ENCODE measurements around the gene SUFU. TPM values are rescaled to one million over a fixed set of nuclear protein-coding genes. Genes with fewer than 3 reads are reported as not detected.
A peak's percentile ranks its signal among the peaks of the same experiment; 100 is the strongest.
"Not testable (repeated sequence)": the region's sequence is repeated elsewhere in the genome, so short reads cannot be mapped to it uniquely, and the experiment has no call there.

Gene SUFU
- total RNA-seq, 2 experiments from 2014 or later: 9.8 to 12.9 TPM

DNA sequence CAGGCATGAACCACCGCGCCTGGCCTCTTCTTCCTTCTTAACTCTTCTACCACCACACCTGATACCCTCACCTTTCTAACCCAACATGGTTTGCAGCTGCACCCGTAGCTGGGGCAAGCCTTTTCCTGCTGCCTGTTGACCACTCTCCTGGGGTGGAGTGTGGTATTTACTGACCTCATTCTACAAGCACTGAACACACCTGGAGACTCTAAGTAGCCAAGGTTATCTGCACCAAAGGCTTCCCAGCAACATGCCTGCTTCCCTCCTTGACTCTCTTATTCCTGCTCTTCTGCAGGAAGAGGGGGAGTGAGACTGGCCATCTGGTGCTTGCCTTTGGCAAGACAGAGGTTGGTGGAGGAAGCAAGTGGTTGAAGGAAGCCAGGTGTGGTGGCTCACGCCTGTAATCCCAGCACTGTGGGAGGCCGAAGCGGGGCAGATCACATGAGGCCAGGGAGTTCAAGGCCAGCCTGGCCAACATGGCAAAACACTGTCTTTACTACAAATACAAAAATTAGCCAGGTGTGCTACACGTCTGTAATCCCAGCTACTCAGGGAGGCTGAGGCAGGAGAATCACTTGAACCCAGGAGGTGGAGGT, 11.3 kb upstream of the SUFU start:
- Mint-ChIP-seq H3K36me3 (peaks cover 10% of the 10 kb centered on the region), H3K4me1 (peaks cover 12% of the 10 kb centered on the region), H3K27me3 (no peaks in the 10 kb centered on the region), H3K9me3 (ENCODE audit: low read depth) (no peaks in the 10 kb centered on the region), H3K4me3 (no peak overlapping the region), H3K27ac (no peak overlapping the region)
- CTCF ChIA-PET: no interaction called here
- DNase-seq: no peak
- ATAC-seq: no peak

DNA sequence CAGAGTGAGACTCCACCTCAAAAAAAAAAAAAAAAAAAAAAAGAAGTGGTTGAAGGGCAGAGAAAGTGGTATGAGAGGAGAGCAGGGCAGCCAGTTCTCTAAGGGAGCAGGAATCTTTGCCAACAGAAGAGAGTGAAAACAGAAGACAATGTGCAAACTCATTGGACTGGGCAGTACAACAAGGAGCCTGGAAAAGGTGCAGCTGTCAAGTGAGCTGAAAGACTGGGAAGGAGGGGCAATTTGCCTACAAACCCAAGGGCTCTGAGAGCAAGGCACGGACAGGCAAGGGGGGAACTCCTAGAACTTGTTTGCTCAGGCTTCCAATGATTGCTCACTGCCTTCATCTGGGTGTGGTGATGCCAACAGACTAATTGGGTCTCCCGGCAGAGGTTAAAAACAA, 10.8 kb upstream of the SUFU start:
- DNase-seq (no peak), ATAC-seq (no peak)
- Mint-ChIP-seq H3K4me1 (peaks cover 12% of the 10 kb centered on the region), H3K27me3 (no peaks in the 10 kb centered on the region), H3K27ac (peak overlapping the region; percentile 10), H3K4me3 (no peak overlapping the region), H3K36me3 (peaks cover 7% of the 10 kb centered on the region), H3K9me3 (ENCODE audit: low read depth) (no peaks in the 10 kb centered on the region)
- CTCF ChIA-PET: no interaction called here

DNA sequence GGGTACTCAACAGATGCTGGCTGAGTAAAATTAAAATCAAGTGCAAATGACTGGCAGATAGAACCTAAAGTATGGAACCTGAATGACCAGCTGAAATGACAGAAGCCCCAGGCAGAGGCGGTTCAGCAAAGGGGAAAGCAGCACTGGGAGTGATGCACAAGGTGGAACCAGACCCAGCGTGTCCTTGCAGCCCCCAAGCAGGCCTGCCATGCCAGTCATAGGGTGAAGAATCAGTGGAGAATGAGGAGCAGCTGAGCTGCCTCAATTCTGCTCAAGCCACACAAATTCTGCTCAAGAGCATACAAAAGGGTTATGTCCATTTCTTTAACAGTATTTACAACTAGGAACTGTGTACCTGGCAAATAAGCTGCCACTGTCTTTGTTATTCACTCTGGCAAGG, 10.0 kb upstream of the SUFU start:
- CTCF ChIA-PET: interaction anchor here (1.1 kb wide), 1 partner anchor 90 kb away, joined by 3 read pairs; no protein-coding TSS in a partner anchor
- Mint-ChIP-seq H3K36me3 (peaks cover 6% of the 10 kb centered on the region), H3K27me3 (no peaks in the 10 kb centered on the region), H3K4me3 (no peak overlapping the region), H3K9me3 (ENCODE audit: low read depth) (no peaks in the 10 kb centered on the region), H3K4me1 (peaks cover 15% of the 10 kb centered on the region), H3K27ac (no peak overlapping the region)
- ATAC-seq (no peak), DNase-seq (no peak)

DNA sequence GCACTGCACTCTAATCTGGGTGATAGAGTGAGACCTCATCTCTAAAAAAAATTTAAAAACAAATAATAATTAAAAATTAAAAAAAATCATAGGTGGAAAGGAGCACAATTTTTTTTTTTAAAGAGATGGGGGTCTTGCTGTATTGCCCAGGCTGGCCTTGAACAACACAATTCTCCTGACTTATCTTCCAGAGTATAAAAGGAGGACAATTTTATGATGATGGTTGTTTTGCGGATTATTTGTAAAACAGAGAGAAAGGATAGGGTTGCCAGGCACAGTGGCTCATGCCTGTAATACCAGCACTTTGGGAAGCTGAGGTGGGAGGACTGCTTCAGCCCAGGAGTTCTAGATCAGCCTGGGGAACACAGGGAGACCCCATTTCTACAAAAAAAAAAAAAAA, 6.2 kb upstream of the SUFU start:
- CTCF ChIA-PET: interaction anchor here (1.0 to 3.0 kb wide), 4 partner anchors 14 to 267 kb away, joined by 3 to 12 read pairs (median 6); no protein-coding TSS in a partner anchor
- ATAC-seq (no peak), DNase-seq (no peak)
- Mint-ChIP-seq H3K9me3 (ENCODE audit: low read depth) (no peaks in the 10 kb centered on the region), H3K4me1 (peaks cover 24% of the 10 kb centered on the region), H3K36me3 (peaks cover 4% of the 10 kb centered on the region), H3K4me3 (no peak overlapping the region), H3K27me3 (no peaks in the 10 kb centered on the region), H3K27ac (no peak overlapping the region)

- CTCF ChIA-PET: interaction anchor here (1.0 to 3.0 kb wide), 4 partner anchors 16 to 269 kb away, joined by 4 to 12 read pairs (median 4); no protein-coding TSS in a partner anchor
- Mint-ChIP-seq H3K4me3 (no peak overlapping the region), H3K27ac (no peak overlapping the region), H3K9me3 (ENCODE audit: low read depth) (no peaks in the 10 kb centered on the region), H3K27me3 (no peaks in the 10 kb centered on the region), H3K4me1 (peaks cover 18% of the 10 kb centered on the region), H3K36me3 (peaks cover 3% of the 10 kb centered on the region)
- DNase-seq (no peak), ATAC-seq (no peak)
These were observed 4.4 kb upstream of the SUFU start for GRCh38 chr10:102499356-102499755.

DNA sequence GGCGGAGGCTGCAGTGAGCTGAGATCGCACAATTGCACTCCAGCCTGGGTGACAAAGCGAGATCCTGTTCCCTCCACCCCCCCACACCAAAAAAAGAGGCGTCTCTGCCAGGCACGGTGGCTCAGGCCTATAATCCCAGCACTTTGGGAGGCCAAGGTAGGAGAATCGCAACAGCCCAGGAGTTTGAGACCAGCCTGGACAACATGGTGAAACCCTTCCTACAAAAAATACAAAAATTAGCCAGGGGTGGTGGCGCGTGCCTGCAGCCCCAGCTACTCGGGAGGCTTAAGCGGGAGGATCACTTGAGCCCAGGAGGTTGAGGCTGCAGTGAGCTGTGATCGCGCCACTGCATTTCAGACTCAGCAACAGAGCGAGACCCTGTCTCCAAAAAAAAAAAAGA, 3.1 kb upstream of the SUFU start:
- not testable (repeated sequence) for H3K27ac Mint-ChIP-seq; H3K27me3 Mint-ChIP-seq; H3K36me3 Mint-ChIP-seq; H3K4me3 Mint-ChIP-seq; ATAC-seq; H3K9me3 Mint-ChIP-seq (ENCODE audit: low read depth); DNase-seq
- CTCF ChIA-PET: interaction anchor here (0.8 to 10.5 kb wide), 7 partner anchors 22 to 145 kb away, joined by 3 to 138 read pairs (median 4); no protein-coding TSS in a partner anchor
- peaks cover 27% of the 10 kb centered on the region for H3K4me1 Mint-ChIP-seq

DNA sequence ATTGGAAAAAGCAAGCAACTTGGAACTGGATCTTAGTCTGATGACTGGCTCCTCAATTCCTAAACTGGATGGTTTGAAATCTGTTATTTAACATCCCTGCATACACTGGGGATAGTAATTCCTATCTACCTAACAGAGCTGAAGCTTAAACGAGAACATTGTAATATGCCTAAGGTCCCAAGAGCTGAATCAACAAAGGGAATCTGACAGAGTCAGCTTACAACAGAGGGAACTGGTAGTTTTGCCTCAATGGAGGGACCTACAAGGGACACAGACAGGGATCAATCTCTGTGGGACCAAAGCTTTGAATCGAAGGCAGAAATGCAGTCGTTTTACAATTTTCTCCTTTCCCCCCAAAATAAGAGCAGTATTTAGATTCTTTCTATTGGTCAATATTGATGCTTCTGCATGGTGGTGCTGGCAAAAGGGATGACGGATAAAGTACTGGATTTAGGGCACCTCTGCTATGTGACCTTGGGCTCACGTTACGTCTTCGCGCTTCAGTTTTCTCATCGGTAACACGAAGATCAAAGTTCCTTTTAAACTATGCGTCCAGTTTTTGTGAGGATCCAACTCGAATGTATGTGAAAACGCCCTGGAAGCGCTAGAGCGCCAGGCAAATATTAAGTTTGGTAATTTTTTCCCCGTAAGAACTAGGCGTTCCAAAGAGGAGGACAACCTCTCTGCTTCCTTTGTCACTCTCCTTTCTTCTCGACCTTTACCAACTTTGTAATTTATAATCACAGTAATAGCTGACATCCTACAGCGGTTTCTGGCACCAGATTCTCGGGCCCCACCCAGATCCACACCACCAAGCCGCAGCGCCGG, 2.4 kb upstream of the SUFU start:
- CTCF ChIA-PET: interaction anchor here (0.8 to 10.5 kb wide), 8 partner anchors 23 to 144 kb away, joined by 3 to 138 read pairs (median 4); no protein-coding TSS in a partner anchor
- Mint-ChIP-seq H3K9me3 (ENCODE audit: low read depth) (no peaks in the 10 kb centered on the region), H3K27ac (no peak overlapping the region), H3K36me3 (no peaks in the 10 kb centered on the region), H3K4me3 (no peak overlapping the region), H3K27me3 (no peaks in the 10 kb centered on the region), H3K4me1 (peaks cover 28% of the 10 kb centered on the region)
- ATAC-seq (no peak), DNase-seq (no peak)

GRCh38 chr10:102502029-102502336, 1.8 kb upstream of the SUFU start:
- H3K9me3 Mint-ChIP-seq (ENCODE audit: low read depth): no peaks in the 10 kb centered on the region
- DNase-seq (peak; percentile 99), ATAC-seq (peak; percentile 76)
- CTCF ChIA-PET: interaction anchor here (0.9 to 10.5 kb wide), 15 partner anchors 10 to 332 kb away, joined by 3 to 138 read pairs (median 4); partner anchors contain the start of gene TRIM8
- H3K4me1 Mint-ChIP-seq: peaks cover 28% of the 10 kb centered on the region
- no peak overlapping the region for H3K4me3 Mint-ChIP-seq
- H3K36me3 Mint-ChIP-seq: no peaks in the 10 kb centered on the region
- no peak overlapping the region for H3K27ac Mint-ChIP-seq
- no peaks in the 10 kb centered on the region for H3K27me3 Mint-ChIP-seq

DNA sequence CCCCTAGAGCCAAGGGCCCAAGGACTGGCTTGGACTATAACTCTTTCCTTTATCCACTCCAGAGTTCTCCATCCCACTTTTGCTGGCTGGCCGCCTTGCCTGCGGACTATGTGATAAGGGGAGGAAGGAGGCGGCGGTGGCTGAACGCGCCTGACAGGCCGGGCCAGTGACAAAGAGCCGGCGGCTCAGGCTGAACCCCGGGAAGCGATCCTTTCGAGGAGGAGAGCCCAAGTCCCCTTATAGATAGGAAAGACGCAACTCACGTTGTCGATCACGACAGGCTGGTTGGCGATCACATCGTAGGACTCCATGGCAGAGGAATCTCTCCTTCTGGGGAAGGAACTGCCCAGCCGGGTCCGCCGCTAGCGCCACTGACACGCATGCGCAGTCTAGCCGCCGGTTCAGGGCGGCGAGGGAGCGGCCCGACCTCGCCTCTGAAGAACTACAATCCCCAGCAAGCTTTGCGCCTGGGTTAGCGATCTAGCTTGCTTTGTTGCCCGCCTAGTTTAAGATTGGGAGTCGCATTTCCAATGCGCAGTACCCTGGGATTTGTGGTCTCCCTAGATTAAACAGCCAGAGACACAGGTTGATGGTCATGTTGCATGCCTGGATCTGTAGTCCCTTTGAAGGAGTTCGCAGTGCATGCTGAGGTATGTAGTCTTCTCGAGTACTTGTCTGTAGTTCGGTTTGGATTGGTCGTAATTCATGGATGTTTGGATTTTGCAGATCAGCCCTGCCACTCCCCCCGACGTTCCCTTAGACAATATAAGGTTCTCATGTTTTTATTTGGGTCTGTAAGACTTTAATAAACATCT, 1.2 kb upstream of the SUFU start, which contains the start of gene ACTR1A:
Gene ACTR1A, minus strand, starts transcription at position 376 of the 815 bp plus-strand sequence. Its CDS starts 65 bp downstream, at position 311.
- no peaks in the 10 kb centered on the region for H3K9me3 Mint-ChIP-seq (ENCODE audit: low read depth)
- H3K4me1 Mint-ChIP-seq: peaks cover 28% of the 10 kb centered on the region
- ATAC-seq (peak; percentile 56), DNase-seq (peak; percentile 97)
- H3K4me3 Mint-ChIP-seq: no peak within 1 kb of the TSS
- no peaks in the 10 kb centered on the region for H3K27me3 Mint-ChIP-seq
- H3K36me3 Mint-ChIP-seq: no peaks in the 10 kb centered on the region
- no peak within 1 kb of the TSS for H3K27ac Mint-ChIP-seq
- CTCF ChIA-PET: interaction anchor here (0.8 to 10.5 kb wide), 19 partner anchors 9 to 333 kb away, joined by 3 to 138 read pairs (median 4); partner anchors contain the start of genes ARL3, SFXN2 and TRIM8

GRCh38 chr10:102504179-102504975, 605 bp downstream of the SUFU start:
- peak overlapping the region; percentile 78 for H3K27ac Mint-ChIP-seq
- H3K9me3 Mint-ChIP-seq (ENCODE audit: low read depth): no peaks in the 10 kb centered on the region
- ATAC-seq (no peak), DNase-seq (peak; percentile 55)
- H3K27me3 Mint-ChIP-seq: no peaks in the 10 kb centered on the region
- no peak overlapping the region for H3K4me3 Mint-ChIP-seq
- peaks cover 2% of the 10 kb centered on the region for H3K36me3 Mint-ChIP-seq
- peaks cover 24% of the 10 kb centered on the region for H3K4me1 Mint-ChIP-seq
- CTCF ChIA-PET: interaction anchor here (0.6 to 10.5 kb wide), 25 partner anchors 7 to 401 kb away, joined by 3 to 138 read pairs (median 4); partner anchors contain the start of genes CUEDC2, TRIM8 and WBP1L

- DNase-seq: no peak
- H3K4me1 Mint-ChIP-seq: peaks cover 23% of the 10 kb centered on the region
- no peak overlapping the region for H3K4me3 Mint-ChIP-seq
- H3K27ac Mint-ChIP-seq: peak overlapping the region; percentile 78
- H3K9me3 Mint-ChIP-seq (ENCODE audit: low read depth): no peaks in the 10 kb centered on the region
- peaks cover 4% of the 10 kb centered on the region for H3K36me3 Mint-ChIP-seq
- CTCF ChIA-PET: interaction anchor here (0.6 to 10.5 kb wide), 13 partner anchors 10 to 400 kb away, joined by 3 to 138 read pairs (median 4); partner anchors contain the start of gene CUEDC2
- ATAC-seq: no peak
- H3K27me3 Mint-ChIP-seq: no peaks in the 10 kb centered on the region
These were observed 1.2 kb downstream of the SUFU start for GRCh38 chr10:102504976-102505300.

GRCh38 chr10:102505462-102506115, 1.8 kb downstream of the SUFU start:
- no peaks in the 10 kb centered on the region for H3K9me3 Mint-ChIP-seq (ENCODE audit: low read depth)
- peaks cover 4% of the 10 kb centered on the region for H3K36me3 Mint-ChIP-seq
- H3K27ac Mint-ChIP-seq: no peak overlapping the region
- no peak for ATAC-seq
- no peak for DNase-seq
- H3K4me1 Mint-ChIP-seq: peaks cover 19% of the 10 kb centered on the region
- no peak overlapping the region for H3K4me3 Mint-ChIP-seq
- CTCF ChIA-PET: interaction anchor here (0.7 to 10.5 kb wide), 8 partner anchors 9 to 1031 kb away, joined by 3 to 138 read pairs (median 4); no protein-coding TSS in a partner anchor
- no peaks in the 10 kb centered on the region for H3K27me3 Mint-ChIP-seq
